Activated CD4-positive, alpha-beta T cell treated with anti-CD3 and anti-CD28 coated beads for 24 hours (primary cell): Measurements from ENCODE around the gene CADM1.

Experiments
- DNase-seq, 2 donors: peaks; one replicate each; pipeline ENCODE4 v3.0.0-alpha.2; 2020; ENCODE audit warnings: low read depth in 2 of 2

Gene CADM1

DNA sequence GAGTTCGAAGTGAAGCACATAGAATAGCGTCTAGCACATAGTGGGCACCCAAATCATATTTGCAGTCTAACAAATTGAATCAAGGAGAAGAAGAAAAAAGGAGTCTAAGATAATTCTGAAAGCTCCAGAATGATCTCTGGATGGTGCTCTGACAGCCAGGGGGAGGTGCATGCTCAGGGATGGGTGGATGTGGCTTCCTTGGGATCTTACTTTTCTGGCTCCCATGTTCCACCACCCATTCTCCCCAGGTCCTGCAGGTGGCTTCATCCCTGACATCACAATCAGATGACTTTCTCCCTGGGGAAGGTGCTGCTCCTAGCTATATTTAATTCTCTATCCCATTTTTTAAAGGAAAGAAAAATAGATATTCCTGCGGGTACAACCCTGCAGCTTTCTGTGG, 381.9 kb downstream of the CADM1 start:
- DNase-seq, result no peak
